Esophagus muscularis mucosa (tissue), 4 donors: ENCODE measurements around the gene RBM11. TPM values are rescaled to one million over a fixed set of nuclear protein-coding genes. Genes with fewer than 3 reads are reported as not detected.

Experiments used
- DNase-seq: peaks from one replicate; pipeline ENCODE4 v3.0.0-alpha.2; 2017; ENCODE audit errors: extremely low spot score
- H3K27ac ChIP-seq, 4 donors: fragments of 200-600 bp; sonication (generic); replicated peaks in 1 of 4; 1 replicate in 3 of 4; 2 replicates in 1 of 4; pipeline ENCODE4 v1.5.1; 2016 to 2019; ENCODE audit warnings: mild to moderate bottlenecking in 1 of 4
- H3K27me3 ChIP-seq, 4 donors: fragments of 200-600 bp; sonication (generic); one replicate each; pipeline versions ENCODE4 v1.5.1 to v1.6.0; 2016 to 2019
- H3K36me3 ChIP-seq, 4 donors: fragments of 200-600 bp; sonication (generic); one replicate each; pipeline ENCODE4 v1.5.1; 2016 to 2019
- H3K4me1 ChIP-seq, 4 donors: fragments of 200-600 bp; sonication (generic); one replicate each; pipeline ENCODE4 v1.5.1; 2016 to 2019
- H3K4me3 ChIP-seq, 4 donors: fragments of 200-600 bp; sonication (generic); 1 replicate in 2 of 4; 2 replicates in 2 of 4; pipeline ENCODE4 v1.5.1; 2016 to 2019; ENCODE audit warnings: mild to moderate bottlenecking in 4 of 4, moderate library complexity in 1 of 4
- H3K9me3 ChIP-seq, 4 donors: fragments of 200-600 bp; sonication (generic); 1 replicate in 3 of 4; 2 replicates in 1 of 4; pipeline ENCODE4 v1.5.1; 2016 to 2019
- EP300 ChIP-seq: sonication (generic); formaldehyde crosslinking; IDR thresholded peaks from one replicate; pipeline ENCODE4 v1.6.1; 2017; ENCODE audit warnings: antibody characterized with exemption
- POLR2A ChIP-seq: fragments of 450-650 bp; IDR thresholded peaks from one replicate; pipeline ENCODE4 v1.6.1; 2017; ENCODE audit warnings: antibody characterized with exemption, moderate library complexity, mild to moderate bottlenecking, low read depth
- POLR2AphosphoS5 ChIP-seq, 2 donors: sonication (generic); formaldehyde crosslinking; IDR thresholded peaks; one replicate each; pipeline ENCODE4 v1.6.1; 2017; ENCODE audit warnings: antibody characterized with exemption in 2 of 2
- WGBS: methylation state at CpG from one replicate; pipeline ENCODE4 v1.1.5; 2018; 5-methylcytosine and 5-hydroxymethylcytosine counted together
- intact Hi-C: fragments of 100-400 bp; cut with DNase I; formaldehyde crosslinking; loops from one replicate; pipeline ENCODE4 v1.15.1; 2023
- total RNA-seq, 4 donors: library from RNA; depleted of rRNA; stranded (reverse); fragments of >200 nt; gene quantifications; one replicate each; pipeline versions ENCODE4 v1.1.0 to v1.2.1, GENCODE V29; 2016
- TF ChIP-seq, protein P1 (sequence below), 3 experiments: fragments of 200-600 bp in 2 of 3; fragments of 450-650 bp in 1 of 3; sonication (generic) in 2 of 3; IDR thresholded peaks; one replicate each; pipeline ENCODE4 v1.5.1; 2017 to 2019; ENCODE audit warnings: antibody characterized with exemption in 3 of 3, mild to moderate bottlenecking in 2 of 3, moderate library complexity in 1 of 3

Gene RBM11
- total RNA-seq, 4 donors from 2014 or later, result 0.29 to 1.6 (median 0.62) TPM

DNA sequence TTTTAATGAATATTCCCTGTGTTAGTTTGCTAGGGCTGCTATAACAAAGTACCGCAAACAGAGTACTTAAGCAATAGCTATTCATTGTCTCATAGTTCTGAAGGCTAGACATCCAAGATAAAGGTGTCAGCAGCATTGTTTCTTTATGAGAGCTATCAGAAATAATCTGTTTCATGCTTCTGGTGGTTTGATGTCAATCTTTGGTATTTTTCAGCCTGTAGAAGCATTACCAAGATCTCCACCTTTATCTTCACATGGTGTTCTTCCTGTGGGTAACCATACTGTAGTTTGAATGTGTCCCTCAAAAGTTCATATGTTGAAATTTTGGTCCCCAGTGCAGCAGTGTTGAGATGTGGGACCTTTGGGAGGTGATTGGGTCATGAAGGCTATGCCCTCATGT is 7.4 kb downstream of the RBM11 start:
- no peaks in the 10 kb centered on the region for H3K27me3 ChIP-seq
- no peaks in the 10 kb centered on the region for H3K4me1 ChIP-seq
- H3K36me3 ChIP-seq, result no peaks in the 10 kb centered on the region
- WGBS, result 96% methylated on average over 1 of the region's 1 CpG
- H3K4me3 ChIP-seq, result no peak overlapping the region
- peaks cover 0 to under 1% (median 0%) of the 10 kb centered on the region in 4 donors for H3K9me3 ChIP-seq
- DNase-seq, result no peak
- intact Hi-C loops, result no loop called here
- TF ChIP-seq, protein P1, sequence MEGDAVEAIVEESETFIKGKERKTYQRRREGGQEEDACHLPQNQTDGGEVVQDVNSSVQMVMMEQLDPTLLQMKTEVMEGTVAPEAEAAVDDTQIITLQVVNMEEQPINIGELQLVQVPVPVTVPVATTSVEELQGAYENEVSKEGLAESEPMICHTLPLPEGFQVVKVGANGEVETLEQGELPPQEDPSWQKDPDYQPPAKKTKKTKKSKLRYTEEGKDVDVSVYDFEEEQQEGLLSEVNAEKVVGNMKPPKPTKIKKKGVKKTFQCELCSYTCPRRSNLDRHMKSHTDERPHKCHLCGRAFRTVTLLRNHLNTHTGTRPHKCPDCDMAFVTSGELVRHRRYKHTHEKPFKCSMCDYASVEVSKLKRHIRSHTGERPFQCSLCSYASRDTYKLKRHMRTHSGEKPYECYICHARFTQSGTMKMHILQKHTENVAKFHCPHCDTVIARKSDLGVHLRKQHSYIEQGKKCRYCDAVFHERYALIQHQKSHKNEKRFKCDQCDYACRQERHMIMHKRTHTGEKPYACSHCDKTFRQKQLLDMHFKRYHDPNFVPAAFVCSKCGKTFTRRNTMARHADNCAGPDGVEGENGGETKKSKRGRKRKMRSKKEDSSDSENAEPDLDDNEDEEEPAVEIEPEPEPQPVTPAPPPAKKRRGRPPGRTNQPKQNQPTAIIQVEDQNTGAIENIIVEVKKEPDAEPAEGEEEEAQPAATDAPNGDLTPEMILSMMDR (IDR thresholded peaks at IDR 0.05), result no peak
- no peak for TF ChIP-seq EP300
- no peak for TF ChIP-seq POLR2AphosphoS5 (IDR thresholded peaks at IDR 0.05)
- no peak overlapping the region for H3K27ac ChIP-seq

DNA sequence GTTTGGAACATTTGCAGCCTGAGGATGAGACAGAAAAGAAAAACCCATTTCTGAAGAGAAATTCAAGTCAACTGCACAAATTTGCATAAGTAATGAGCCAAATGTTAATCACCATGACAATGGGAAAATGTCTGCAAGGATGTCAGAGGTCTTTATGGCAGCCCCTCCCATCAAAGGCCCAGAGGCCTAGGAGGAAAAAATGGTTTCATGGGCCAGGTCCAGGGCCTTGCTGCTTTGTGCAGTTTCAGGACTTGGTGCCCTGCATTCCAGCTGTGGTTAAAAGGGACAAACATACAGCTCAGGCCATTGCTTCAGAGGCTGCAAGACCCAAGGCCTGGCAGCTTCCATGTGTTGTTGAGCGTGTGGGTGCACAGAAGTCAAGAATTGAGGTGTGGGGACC is 13.4 kb downstream of the RBM11 start:
- Histone ChIP-seq H3K4me3 (no peak overlapping the region), H3K36me3 (no peaks in the 10 kb centered on the region), H3K27me3 (no peaks in the 10 kb centered on the region), H3K27ac (no peak overlapping the region), H3K4me1 (no peaks in the 10 kb centered on the region), H3K9me3 (peaks cover 0 to 16% (median 12%) of the 10 kb centered on the region in 4 donors)
- intact Hi-C loops, result no loop called here
- WGBS, result 67% methylated on average over 1 of the region's 1 CpG
- TF ChIP-seq POLR2A (no peak), EP300 (no peak), POLR2AphosphoS5 (IDR thresholded peaks at IDR 0.05) (no peak)
- TF ChIP-seq, protein P1 (IDR thresholded peaks at IDR 0.05), result no peak
- no peak for DNase-seq

DNA sequence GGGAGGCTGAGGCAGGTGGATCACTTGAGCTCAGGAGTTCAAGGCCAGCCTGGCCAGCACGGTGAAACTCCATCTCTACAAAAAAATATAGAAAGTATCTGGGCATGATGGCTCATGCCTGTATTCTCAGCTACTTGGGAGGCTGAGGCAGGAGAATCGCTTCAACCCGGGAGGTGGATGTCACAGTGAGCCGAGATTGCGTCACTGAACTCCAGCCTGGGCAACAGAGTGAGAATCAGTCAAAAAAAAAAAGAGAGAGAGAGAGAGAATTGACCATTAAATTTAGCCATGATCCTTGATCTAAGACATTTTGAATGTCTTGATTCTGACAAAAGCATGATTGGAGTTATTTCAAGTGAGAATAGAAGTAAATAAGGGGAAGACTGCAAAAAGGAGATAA is 19.1 kb downstream of the RBM11 start:
- 76% methylated on average over 5 of the region's 5 CpGs for WGBS
- intact Hi-C loops, result no loop called here
- TF ChIP-seq, protein P1 (IDR thresholded peaks at IDR 0.05), result no peak
- TF ChIP-seq POLR2AphosphoS5 (IDR thresholded peaks at IDR 0.05) (no peak), POLR2A (no peak), EP300 (no peak)
- Histone ChIP-seq H3K27me3 (no peaks in the 10 kb centered on the region), H3K4me1 (no peaks in the 10 kb centered on the region), H3K9me3 (no peaks in the 10 kb centered on the region), H3K27ac (no peak overlapping the region), H3K36me3 (no peaks in the 10 kb centered on the region), H3K4me3 (no peak overlapping the region)
- DNase-seq, result no peak

DNA sequence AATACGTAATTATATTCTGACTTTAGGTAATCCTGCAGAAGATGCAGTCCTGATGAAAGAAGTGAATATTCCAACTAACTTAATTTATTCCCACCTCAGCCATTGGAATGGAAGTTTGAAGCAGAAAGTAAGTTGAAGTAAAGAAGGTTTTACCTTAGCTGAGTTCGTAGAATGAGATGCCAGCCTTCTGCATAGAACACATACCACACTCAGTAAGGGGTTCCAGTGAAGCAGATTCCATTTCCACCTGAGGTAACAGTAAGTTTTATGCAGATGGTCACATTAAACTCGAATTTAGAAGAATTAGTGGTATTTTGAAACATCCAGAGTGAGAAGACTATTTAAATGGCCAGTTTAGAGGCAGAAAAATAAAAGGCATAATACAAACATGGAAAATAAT is 20.2 kb downstream of the RBM11 start:
- no peak for DNase-seq
- TF ChIP-seq POLR2A, result no peak
- no peak overlapping the region for H3K4me3 ChIP-seq
- H3K9me3 ChIP-seq, result no peaks in the 10 kb centered on the region
- intact Hi-C loops, result no loop called here
- WGBS, result 52% methylated on average over 3 of the region's 3 CpGs
- H3K4me1 ChIP-seq, result no peaks in the 10 kb centered on the region
- H3K36me3 ChIP-seq, result no peaks in the 10 kb centered on the region
- H3K27ac ChIP-seq, result no peak overlapping the region
- H3K27me3 ChIP-seq, result no peaks in the 10 kb centered on the region

DNA sequence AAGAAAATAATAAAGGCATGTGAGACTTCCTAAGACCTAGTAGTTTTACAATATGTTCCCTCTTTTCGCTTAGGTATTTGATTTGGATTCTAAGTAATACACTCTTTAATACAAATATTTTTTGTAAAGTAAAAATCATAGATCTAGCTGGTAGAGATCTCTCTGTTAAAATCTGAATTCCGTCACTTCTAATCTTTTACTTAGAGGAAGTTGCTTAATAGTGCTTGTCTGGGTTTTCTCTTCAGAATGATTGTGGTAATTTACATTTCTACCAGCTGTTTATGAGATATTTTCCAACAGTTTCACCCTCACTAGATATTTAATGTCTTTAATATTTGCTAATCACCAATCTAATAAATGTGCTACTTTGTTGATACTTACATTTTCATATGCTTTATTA is 23.3 kb downstream of the RBM11 start:
- no peak for DNase-seq
- no peak overlapping the region for H3K4me3 ChIP-seq
- H3K36me3 ChIP-seq, result no peaks in the 10 kb centered on the region
- no peaks in the 10 kb centered on the region for H3K9me3 ChIP-seq
- intact Hi-C loops, result no loop called here
- no peak overlapping the region for H3K27ac ChIP-seq
- H3K4me1 ChIP-seq, result no peaks in the 10 kb centered on the region
- no peak for TF ChIP-seq POLR2AphosphoS5 (IDR thresholded peaks at IDR 0.05)
- TF ChIP-seq, protein P1 (IDR thresholded peaks at IDR 0.05), result no peak
- no peak for TF ChIP-seq EP300
- no peak for TF ChIP-seq POLR2A
- 80% methylated on average over 2 of the region's 2 CpGs for WGBS
- H3K27me3 ChIP-seq, result no peaks in the 10 kb centered on the region
